Activated naive CD8-positive, alpha-beta T cell treated with anti-CD3 and anti-CD28 coated beads, Interleukin-2, amount 50 U/mL, for 24 hours (primary cell): ENCODE results near the gene ERCC6L2.
A peak's percentile ranks its signal among the peaks of the same experiment; 100 is the strongest.

ENCODE experiments used
- ATAC-seq: fragments of 150-1000 bp; cut with Tn5 transposase; one replicate; pipeline ENCODE4 v1.10.0; 2021
- DNase-seq: peaks from one replicate; pipeline ENCODE4 v3.0.0; 2021
- H3K27ac Mint-ChIP-seq: one replicate; pipeline ENCODE4 v1.8.0; 2021; ENCODE audit warnings: mild to moderate bottlenecking, mixed read lengths
- H3K27me3 Mint-ChIP-seq: one replicate; pipeline ENCODE4 v1.8.0; 2021; ENCODE audit warnings: mixed read lengths
- H3K36me3 Mint-ChIP-seq: one replicate; pipeline ENCODE4 v1.8.0; 2021; ENCODE audit warnings: low read depth, mixed read lengths
- H3K4me1 Mint-ChIP-seq: one replicate; pipeline ENCODE4 v1.8.0; 2021; ENCODE audit warnings: mixed read lengths
- H3K4me3 Mint-ChIP-seq: one replicate; pipeline ENCODE4 v1.8.0; 2021; ENCODE audit warnings: mild to moderate bottlenecking, moderate library complexity, mixed read lengths
- H3K9me3 Mint-ChIP-seq: one replicate; pipeline ENCODE4 v1.8.0; 2021; ENCODE audit warnings: mixed read lengths

ERCC6L2 gene

GRCh38 chr9:95962936-95963335 is 87.4 kb downstream of the ERCC6L2 start:
- peaks cover 19% of the 10 kb centered on the region for H3K9me3 Mint-ChIP-seq
- ATAC-seq (no peak), DNase-seq (no peak)
- peaks cover 50% of the 10 kb centered on the region for H3K36me3 Mint-ChIP-seq
- H3K27me3 Mint-ChIP-seq = no peaks in the 10 kb centered on the region
- H3K4me3 Mint-ChIP-seq = no peak overlapping the region
- peaks cover 2% of the 10 kb centered on the region for H3K4me1 Mint-ChIP-seq
- no peak overlapping the region for H3K27ac Mint-ChIP-seq

- Mint-ChIP-seq H3K36me3 (peaks cover 44% of the 10 kb centered on the region), H3K4me1 (peaks cover 2% of the 10 kb centered on the region), H3K9me3 (peaks cover 19% of the 10 kb centered on the region), H3K4me3 (no peak overlapping the region), H3K27me3 (no peaks in the 10 kb centered on the region), H3K27ac (no peak overlapping the region)
- ATAC-seq (no peak), DNase-seq (no peak)
Measured at GRCh38 chr9:95963659-95964058, 88.2 kb downstream of the ERCC6L2 start.

GRCh38 chr9:95966306-95966705 is 90.8 kb downstream of the ERCC6L2 start:
- peaks cover 2% of the 10 kb centered on the region for H3K4me1 Mint-ChIP-seq
- H3K27ac Mint-ChIP-seq = no peak overlapping the region
- peaks cover 4% of the 10 kb centered on the region for H3K9me3 Mint-ChIP-seq
- ATAC-seq (no peak), DNase-seq (no peak)
- no peak overlapping the region for H3K4me3 Mint-ChIP-seq
- no peaks in the 10 kb centered on the region for H3K27me3 Mint-ChIP-seq
- peaks cover 35% of the 10 kb centered on the region for H3K36me3 Mint-ChIP-seq

- H3K27me3 Mint-ChIP-seq = no peaks in the 10 kb centered on the region
- peaks cover 44% of the 10 kb centered on the region for H3K36me3 Mint-ChIP-seq
- H3K4me3 Mint-ChIP-seq = no peak overlapping the region
- H3K9me3 Mint-ChIP-seq = peaks cover 7% of the 10 kb centered on the region
- no peak overlapping the region for H3K27ac Mint-ChIP-seq
- ATAC-seq (no peak), DNase-seq (no peak)
- H3K4me1 Mint-ChIP-seq = peaks cover 8% of the 10 kb centered on the region
Measured at GRCh38 chr9:95970317-95970716, 94.8 kb downstream of the ERCC6L2 start.

- no peak overlapping the region for H3K27ac Mint-ChIP-seq
Measured at GRCh38 chr9:95971815-95972214, 96.3 kb downstream of the ERCC6L2 start.

GRCh38 chr9:95974389-95974788 is 98.9 kb downstream of the ERCC6L2 start:
- no peaks in the 10 kb centered on the region for H3K27me3 Mint-ChIP-seq
- H3K4me1 Mint-ChIP-seq = peaks cover 10% of the 10 kb centered on the region
- DNase-seq (no peak), ATAC-seq (peak; percentile 20)
- H3K4me3 Mint-ChIP-seq = no peak overlapping the region
- H3K27ac Mint-ChIP-seq = no peak overlapping the region
- peaks cover 7% of the 10 kb centered on the region for H3K9me3 Mint-ChIP-seq
- H3K36me3 Mint-ChIP-seq = peaks cover 46% of the 10 kb centered on the region

More at GRCh38 chr9:95971815-95972214, 96.3 kb downstream of the ERCC6L2 start:
- H3K27me3 Mint-ChIP-seq = no peaks in the 10 kb centered on the region
- no peak for ATAC-seq
- no peak overlapping the region for H3K4me3 Mint-ChIP-seq
- DNase-seq = no peak
- H3K9me3 Mint-ChIP-seq = peaks cover 7% of the 10 kb centered on the region
- peaks cover 42% of the 10 kb centered on the region for H3K36me3 Mint-ChIP-seq
- peaks cover 8% of the 10 kb centered on the region for H3K4me1 Mint-ChIP-seq

GRCh38 chr9:95977371-95977770 is 101.9 kb downstream of the ERCC6L2 start:
- peaks cover 43% of the 10 kb centered on the region for H3K36me3 Mint-ChIP-seq

GRCh38 chr9:95978106-95978505 is 102.6 kb downstream of the ERCC6L2 start:
- no peaks in the 10 kb centered on the region for H3K27me3 Mint-ChIP-seq
- H3K4me1 Mint-ChIP-seq = peaks cover 33% of the 10 kb centered on the region
- DNase-seq = no peak
- H3K36me3 Mint-ChIP-seq = peaks cover 36% of the 10 kb centered on the region
- H3K4me3 Mint-ChIP-seq = no peak overlapping the region
- no peak for ATAC-seq
- no peak overlapping the region for H3K27ac Mint-ChIP-seq
- no peaks in the 10 kb centered on the region for H3K9me3 Mint-ChIP-seq

More at GRCh38 chr9:95977371-95977770, 101.9 kb downstream of the ERCC6L2 start:
- no peak overlapping the region for H3K27ac Mint-ChIP-seq
- ATAC-seq = no peak
- peaks cover 6% of the 10 kb centered on the region for H3K9me3 Mint-ChIP-seq
- peaks cover 32% of the 10 kb centered on the region for H3K4me1 Mint-ChIP-seq
- H3K4me3 Mint-ChIP-seq = no peak overlapping the region
- H3K27me3 Mint-ChIP-seq = no peaks in the 10 kb centered on the region
- no peak for DNase-seq

- H3K4me3 Mint-ChIP-seq = no peak overlapping the region
- no peak for DNase-seq
- H3K9me3 Mint-ChIP-seq = no peaks in the 10 kb centered on the region
- H3K36me3 Mint-ChIP-seq = peaks cover 32% of the 10 kb centered on the region
- no peaks in the 10 kb centered on the region for H3K27me3 Mint-ChIP-seq
- no peak for ATAC-seq
- H3K27ac Mint-ChIP-seq = no peak overlapping the region
- peaks cover 26% of the 10 kb centered on the region for H3K4me1 Mint-ChIP-seq
Measured at GRCh38 chr9:95979446-95979845, 104.0 kb downstream of the ERCC6L2 start.

- Mint-ChIP-seq H3K9me3 (no peaks in the 10 kb centered on the region), H3K27me3 (no peaks in the 10 kb centered on the region), H3K36me3 (peaks cover 35% of the 10 kb centered on the region), H3K27ac (peak overlapping the region; percentile 36), H3K4me1 (peaks cover 27% of the 10 kb centered on the region), H3K4me3 (no peak overlapping the region)
- ATAC-seq = no peak
- DNase-seq = no peak
Measured at GRCh38 chr9:95980262-95981125, 105.0 kb downstream of the ERCC6L2 start.

- H3K36me3 Mint-ChIP-seq = peaks cover 48% of the 10 kb centered on the region
- H3K4me1 Mint-ChIP-seq = peaks cover 29% of the 10 kb centered on the region
- ATAC-seq (peak; percentile 59), DNase-seq (no peak)
- H3K27me3 Mint-ChIP-seq = no peaks in the 10 kb centered on the region
- no peak overlapping the region for H3K4me3 Mint-ChIP-seq
- no peak overlapping the region for H3K27ac Mint-ChIP-seq
- peaks cover 3% of the 10 kb centered on the region for H3K9me3 Mint-ChIP-seq
Measured at GRCh38 chr9:95981761-95982390, 106.4 kb downstream of the ERCC6L2 start.

- ATAC-seq (no peak), DNase-seq (no peak)
- Mint-ChIP-seq H3K9me3 (peaks cover 9% of the 10 kb centered on the region), H3K27me3 (no peaks in the 10 kb centered on the region), H3K4me3 (no peak overlapping the region), H3K4me1 (peaks cover 23% of the 10 kb centered on the region), H3K36me3 (peaks cover 47% of the 10 kb centered on the region), H3K27ac (no peak overlapping the region)
Measured at GRCh38 chr9:95985440-95986055, 110.1 kb downstream of the ERCC6L2 start.

GRCh38 chr9:95989297-95989696 is 113.8 kb downstream of the ERCC6L2 start:
- peaks cover 47% of the 10 kb centered on the region for H3K36me3 Mint-ChIP-seq
- peaks cover 30% of the 10 kb centered on the region for H3K4me1 Mint-ChIP-seq
- ATAC-seq (no peak), DNase-seq (no peak)
- H3K27ac Mint-ChIP-seq = no peak overlapping the region
- H3K9me3 Mint-ChIP-seq = peaks cover 9% of the 10 kb centered on the region
- no peak overlapping the region for H3K4me3 Mint-ChIP-seq
- no peaks in the 10 kb centered on the region for H3K27me3 Mint-ChIP-seq

- Mint-ChIP-seq H3K36me3 (peaks cover 42% of the 10 kb centered on the region), H3K4me3 (no peak overlapping the region), H3K4me1 (peaks cover 34% of the 10 kb centered on the region), H3K27me3 (no peaks in the 10 kb centered on the region), H3K9me3 (peaks cover 9% of the 10 kb centered on the region), H3K27ac (no peak overlapping the region)
- ATAC-seq (no peak), DNase-seq (no peak)
Measured at GRCh38 chr9:95991326-95991725, 115.8 kb downstream of the ERCC6L2 start.

- Mint-ChIP-seq H3K9me3 (no peaks in the 10 kb centered on the region), H3K27ac (peak overlapping the region; percentile 79), H3K4me1 (peaks cover 34% of the 10 kb centered on the region), H3K36me3 (peaks cover 41% of the 10 kb centered on the region), H3K4me3 (no peak overlapping the region), H3K27me3 (no peaks in the 10 kb centered on the region)
- ATAC-seq (no peak), DNase-seq (no peak)
Measured at GRCh38 chr9:95992536-95992935, 117.0 kb downstream of the ERCC6L2 start.
